DOHH2 (cell line): Measurements from ENCODE around the gene STIL.

ENCODE experiments used
- H3F3A ChIP-seq: fragments of 200-600 bp; sonication (generic), shearing (Covaris generic); 2 replicates; pipeline ENCODE4 v1.6.0; 2016; ENCODE audit warnings: antibody characterized with exemption, mild to moderate bottlenecking; ENCODE audit not compliant: control insufficient read depth, insufficient read depth
- H3K27ac ChIP-seq: fragments of 200-600 bp; sonication (generic); 2 replicates; pipeline ENCODE4 v1.5.1; 2014; ENCODE audit warnings: low read depth, mild to moderate bottlenecking, low read length, moderate library complexity
- H3K27me3 ChIP-seq: fragments of 200-600 bp; sonication (generic); 2 replicates; pipeline ENCODE4 v1.6.1; 2014; ENCODE audit warnings: mild to moderate bottlenecking, low read length, mixed read lengths; ENCODE audit not compliant: control insufficient read depth
- H3K36me3 ChIP-seq: fragments of 200-600 bp; sonication (generic); 2 replicates; pipeline ENCODE4 v1.6.1; 2014; ENCODE audit warnings: mild to moderate bottlenecking, low read length, moderate library complexity, mixed read lengths; ENCODE audit not compliant: control insufficient read depth
- H3K4me1 ChIP-seq: fragments of 200-600 bp; sonication (generic); 2 replicates; pipeline ENCODE4 v1.6.1; 2014; ENCODE audit warnings: mild to moderate bottlenecking, low read length, mixed read lengths; ENCODE audit not compliant: control insufficient read depth
- H3K4me2 ChIP-seq: fragments of 200-600 bp; sonication (generic); 2 replicates; pipeline ENCODE4 v1.6.0; 2014; ENCODE audit warnings: mild to moderate bottlenecking, low read length, moderate library complexity
- H3K4me3 ChIP-seq: fragments of 200-600 bp; sonication (generic); 2 replicates; pipeline ENCODE4 v1.5.1; 2014; ENCODE audit warnings: mild to moderate bottlenecking, low read length, mixed read lengths
- H3K79me2 ChIP-seq: fragments of 200-600 bp; sonication (generic); 2 replicates; pipeline ENCODE4 v1.6.1; 2014; ENCODE audit warnings: mild to moderate bottlenecking, low read length, mixed read lengths; ENCODE audit not compliant: control insufficient read depth
- H3K9me2 ChIP-seq: fragments of 200-600 bp; sonication (generic); replicated peaks from 2 replicates; pipeline ENCODE4 v1.6.1; 2014; ENCODE audit warnings: mild to moderate bottlenecking, low read length, mixed read lengths; ENCODE audit not compliant: control insufficient read depth
- H3K9me3 ChIP-seq: fragments of 200-600 bp; sonication (generic); 2 replicates; pipeline ENCODE4 v1.6.1; 2014; ENCODE audit warnings: antibody characterized with exemption, low read length, mixed read lengths; ENCODE audit not compliant: control insufficient read depth, insufficient read depth
- H4K20me1 ChIP-seq: fragments of 200-600 bp; sonication (generic); 2 replicates; pipeline ENCODE4 v1.6.0; 2014; ENCODE audit warnings: low read depth, mild to moderate bottlenecking, antibody characterized with exemption, low read length, moderate library complexity; ENCODE audit not compliant: control insufficient read depth, insufficient read depth
- EZH2phosphoT487 ChIP-seq: fragments of 200-600 bp; sonication (generic); IDR thresholded peaks from 2 replicates; pipeline ENCODE4 v1.6.1; 2017; ENCODE audit warnings: borderline replicate concordance, mild to moderate bottlenecking, antibody characterized with exemption, low read length, moderate library complexity, mixed read lengths
- TF ChIP-seq, protein P1 (sequence below): fragments of 200-600 bp; sonication (generic); IDR thresholded peaks from one replicate; pipeline ENCODE4 v1.5.1; 2014; ENCODE audit warnings: antibody characterized with exemption, mild to moderate bottlenecking, low read depth, low read length; ENCODE audit not compliant: poor library complexity, severe bottlenecking

The STIL gene

DNA sequence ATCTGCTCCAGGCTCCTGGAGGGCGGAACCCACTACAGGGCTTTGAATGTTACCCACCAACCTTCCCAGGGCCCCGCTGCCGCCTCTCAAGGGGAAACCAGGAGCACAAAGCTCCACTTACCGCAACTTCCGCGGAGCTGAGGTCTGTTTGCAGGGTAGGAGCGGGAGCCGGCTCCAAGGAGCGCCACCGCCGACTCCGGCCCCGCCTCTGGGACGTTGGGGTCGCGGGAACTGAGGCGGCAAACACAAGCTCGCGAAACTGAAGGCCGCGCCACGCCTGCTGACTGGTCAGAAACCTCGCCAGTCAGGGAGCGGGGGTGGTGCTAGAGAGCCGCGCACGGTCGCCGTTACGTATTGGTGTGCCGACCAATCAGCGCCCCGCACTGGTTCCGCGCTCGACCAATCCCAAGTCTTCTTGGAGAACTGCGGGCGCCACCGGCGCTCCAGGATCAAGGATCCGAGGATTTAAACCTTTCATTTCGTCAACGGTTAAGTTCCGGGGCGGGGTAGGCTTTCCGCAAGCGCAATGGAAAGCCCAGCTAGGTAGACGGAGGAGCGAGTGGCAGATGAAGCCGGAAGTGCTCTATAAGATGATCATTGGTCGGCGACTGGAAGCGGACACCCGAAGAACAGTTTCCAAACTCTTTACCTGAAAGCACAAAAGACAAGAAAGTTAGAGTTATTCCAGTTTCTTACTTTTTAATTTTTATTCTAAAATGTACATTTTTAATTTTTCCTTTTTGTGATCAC, at the start of gene STIL:
Gene STIL, minus strand, starts transcription at position 233 of the 750 bp plus-strand sequence. CDS start 3,828 bp downstream, outside the sequence.
- TF ChIP-seq EZH2phosphoT487, result no peak
- TF ChIP-seq, protein P1, sequence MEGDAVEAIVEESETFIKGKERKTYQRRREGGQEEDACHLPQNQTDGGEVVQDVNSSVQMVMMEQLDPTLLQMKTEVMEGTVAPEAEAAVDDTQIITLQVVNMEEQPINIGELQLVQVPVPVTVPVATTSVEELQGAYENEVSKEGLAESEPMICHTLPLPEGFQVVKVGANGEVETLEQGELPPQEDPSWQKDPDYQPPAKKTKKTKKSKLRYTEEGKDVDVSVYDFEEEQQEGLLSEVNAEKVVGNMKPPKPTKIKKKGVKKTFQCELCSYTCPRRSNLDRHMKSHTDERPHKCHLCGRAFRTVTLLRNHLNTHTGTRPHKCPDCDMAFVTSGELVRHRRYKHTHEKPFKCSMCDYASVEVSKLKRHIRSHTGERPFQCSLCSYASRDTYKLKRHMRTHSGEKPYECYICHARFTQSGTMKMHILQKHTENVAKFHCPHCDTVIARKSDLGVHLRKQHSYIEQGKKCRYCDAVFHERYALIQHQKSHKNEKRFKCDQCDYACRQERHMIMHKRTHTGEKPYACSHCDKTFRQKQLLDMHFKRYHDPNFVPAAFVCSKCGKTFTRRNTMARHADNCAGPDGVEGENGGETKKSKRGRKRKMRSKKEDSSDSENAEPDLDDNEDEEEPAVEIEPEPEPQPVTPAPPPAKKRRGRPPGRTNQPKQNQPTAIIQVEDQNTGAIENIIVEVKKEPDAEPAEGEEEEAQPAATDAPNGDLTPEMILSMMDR, result no peak
- H4K20me1 ChIP-seq, result peaks cover 10% of the 10 kb centered on the region; the same call in 1 of the 2 replicates
- H3K79me2 ChIP-seq, result peaks cover 48% of the 10 kb centered on the region
- H3K9me3 ChIP-seq, result no peaks in the 10 kb centered on the region
- H3K4me1 ChIP-seq, result peaks cover 21% of the 10 kb centered on the region
- peaks cover 6% of the 10 kb centered on the region; the same call in 1 of the 2 replicates for H3F3A ChIP-seq
- H3K4me3 ChIP-seq, result peak within 1 kb of the TSS; percentile 79
- H3K27me3 ChIP-seq, result no peaks in the 10 kb centered on the region
- H3K27ac ChIP-seq, result peak within 1 kb of the TSS; percentile 90
- peak within 1 kb of the TSS; percentile 78 for H3K4me2 ChIP-seq
- H3K36me3 ChIP-seq, result peaks cover 45% of the 10 kb centered on the region
- H3K9me2 ChIP-seq, result no peaks in the 10 kb centered on the region

- Histone ChIP-seq H4K20me1 (no peaks in the 10 kb centered on the region; the same call in 1 of the 2 replicates), H3K9me3 (no peaks in the 10 kb centered on the region), H3K9me2 (no peaks in the 10 kb centered on the region), H3K36me3 (no peaks in the 10 kb centered on the region), H3K27ac (no peak overlapping the region), H3F3A (no peaks in the 10 kb centered on the region), H3K79me2 (peaks cover 61% of the 10 kb centered on the region), H3K27me3 (no peaks in the 10 kb centered on the region), H3K4me2 (no peak overlapping the region), H3K4me3 (no peak overlapping the region), H3K4me1 (no peaks in the 10 kb centered on the region)
- no peak for TF ChIP-seq EZH2phosphoT487
- TF ChIP-seq, protein P1, result no peak
These were observed 48.9 kb upstream of the STIL start for GRCh38 chr1:47362828-47363227.

DNA sequence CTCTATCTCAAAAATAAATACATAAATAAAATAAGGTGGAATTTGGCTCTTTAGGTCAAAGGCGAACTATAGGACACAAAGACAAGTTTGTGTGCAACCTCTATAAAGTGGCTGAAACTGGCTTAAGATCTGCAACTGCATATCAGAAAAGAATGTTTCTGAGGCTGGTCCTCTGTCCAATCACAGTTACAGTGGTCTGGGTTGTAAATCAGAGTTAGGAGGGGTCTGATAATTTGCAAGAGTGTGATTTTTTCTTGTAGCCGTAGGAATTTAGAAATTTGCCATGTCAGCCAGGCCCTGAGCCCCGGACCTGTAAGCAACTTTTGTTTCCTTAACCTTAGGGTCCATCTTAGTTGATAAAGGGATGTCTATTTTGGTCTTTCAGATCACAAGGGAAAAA, 47.4 kb upstream of the STIL start:
- Histone ChIP-seq H3F3A (no peaks in the 10 kb centered on the region), H3K9me2 (no peaks in the 10 kb centered on the region), H3K4me1 (no peaks in the 10 kb centered on the region), H4K20me1 (no peaks in the 10 kb centered on the region; the same call in 1 of the 2 replicates), H3K27me3 (no peaks in the 10 kb centered on the region), H3K9me3 (no peaks in the 10 kb centered on the region), H3K4me3 (no peak overlapping the region), H3K27ac (no peak overlapping the region), H3K4me2 (no peak overlapping the region), H3K36me3 (no peaks in the 10 kb centered on the region), H3K79me2 (peaks cover 71% of the 10 kb centered on the region)
- TF ChIP-seq, protein P1, result no peak
- TF ChIP-seq EZH2phosphoT487, result no peak
